Measurements from ENCODE around the gene EEFSEC. TPM values are rescaled to one million over a fixed set of nuclear protein-coding genes. Genes with fewer than 3 reads are reported as not detected.

Gene EEFSEC
- total and polyA plus RNA-seq, 10 donors: 8.5 to 19.2 (median 14.2) TPM

- Histone ChIP-seq H3K9me3 (no peaks in the 10 kb centered on the region), H3K27ac (no peak overlapping the region), H3K27me3 (replicated peaks in 1 of 7) (no peaks in the 10 kb centered on the region), H3K36me3 (peaks cover 0 to 70% (median 7%) of the 10 kb centered on the region in 6 donors), H3K4me3 (no peak overlapping the region), H3K4me1 (no peaks in the 10 kb centered on the region)
- WGBS, 5 donors: 75 to 88% (median 81%) methylated on average over 6 of the region's 6 CpGs
- no peak for DNase-seq
- no peak for TF ChIP-seq CTCF (IDR thresholded peaks at IDR 0.05 in 8 of 11, conservative IDR thresholded peaks at IDR 0.05 in 3 of 11)
- TF ChIP-seq POLR2A (IDR thresholded peaks at IDR 0.05): no peak
- TF ChIP-seq POLR2AphosphoS5 (IDR thresholded peaks at IDR 0.05): no peak
- intact Hi-C loops (cut with DNase I; ENCODE audit: low total_unique reads): no loop called here
These were observed 207.5 kb downstream of the EEFSEC start for GRCh38 chr3:128360705-128361271.

GRCh38 chr3:128362026-128362965 is 209.0 kb downstream of the EEFSEC start:
- no peaks in the 10 kb centered on the region for H3K27me3 ChIP-seq (replicated peaks in 1 of 7)
- intact Hi-C loops (cut with DNase I; ENCODE audit: low total_unique reads): no loop called here
- H3K4me1 ChIP-seq: no peaks in the 10 kb centered on the region
- H3K4me3 ChIP-seq: no peak overlapping the region
- 96 to 99% (median 97%) methylated on average over 12 to 16 of the region's 16 CpGs for WGBS, 5 donors
- no peak overlapping the region for H3K27ac ChIP-seq
- no peaks in the 10 kb centered on the region for H3K9me3 ChIP-seq
- peaks cover 0 to 76% (median 7%) of the 10 kb centered on the region in 6 donors for H3K36me3 ChIP-seq
- TF ChIP-seq POLR2A (IDR thresholded peaks at IDR 0.05) (no peak), CTCF (IDR thresholded peaks at IDR 0.05 in 8 of 11, conservative IDR thresholded peaks at IDR 0.05 in 3 of 11) (no peak), POLR2AphosphoS5 (IDR thresholded peaks at IDR 0.05) (no peak)
- DNase-seq: peak; percentile 49

GRCh38 chr3:128364291-128364690 is 211.0 kb downstream of the EEFSEC start:
- TF ChIP-seq POLR2AphosphoS5 (IDR thresholded peaks at IDR 0.05) (no peak), CTCF (IDR thresholded peaks at IDR 0.05 in 8 of 11, conservative IDR thresholded peaks at IDR 0.05 in 3 of 11) (no peak), POLR2A (IDR thresholded peaks at IDR 0.05) (no peak)
- H3K4me3 ChIP-seq: no peak overlapping the region
- H3K27ac ChIP-seq: no peak overlapping the region
- intact Hi-C loops (cut with DNase I; ENCODE audit: low total_unique reads): no loop called here
- H3K27me3 ChIP-seq (replicated peaks in 1 of 7): no peaks in the 10 kb centered on the region
- 91 to 96% (median 95%) methylated on average over 6 of the region's 6 CpGs for WGBS, 5 donors
- H3K4me1 ChIP-seq: peaks cover 0 to 8% (median 3%) of the 10 kb centered on the region in 6 donors
- no peaks in the 10 kb centered on the region for H3K9me3 ChIP-seq
- DNase-seq: peak; percentile 59
- peaks cover 0 to 65% (median 0%) of the 10 kb centered on the region in 6 donors for H3K36me3 ChIP-seq

GRCh38 chr3:128364808-128365360 is 211.6 kb downstream of the EEFSEC start:
- DNase-seq: peak; percentile 58
- no peak overlapping the region for H3K27ac ChIP-seq
- WGBS, 5 donors: 91 to 98% (median 95%) methylated on average over 6 to 7 of the region's 7 CpGs
- H3K36me3 ChIP-seq: peaks cover 0 to 67% (median 0%) of the 10 kb centered on the region in 6 donors
- TF ChIP-seq CTCF (IDR thresholded peaks at IDR 0.05 in 8 of 11, conservative IDR thresholded peaks at IDR 0.05 in 3 of 11) (no peak), POLR2AphosphoS5 (IDR thresholded peaks at IDR 0.05) (no peak), POLR2A (IDR thresholded peaks at IDR 0.05) (no peak)
- no peak overlapping the region for H3K4me3 ChIP-seq
- no peaks in the 10 kb centered on the region for H3K9me3 ChIP-seq
- H3K27me3 ChIP-seq (replicated peaks in 1 of 7): no peaks in the 10 kb centered on the region
- peaks cover 0 to 14% (median 6%) of the 10 kb centered on the region in 6 donors for H3K4me1 ChIP-seq
- intact Hi-C loops (cut with DNase I; ENCODE audit: low total_unique reads): no loop called here
